ENCODE measurements around the gene MYBPHL. TPM values are rescaled to one million over a fixed set of nuclear protein-coding genes. Genes with fewer than 3 reads are reported as not detected.
A peak's percentile ranks its signal among the peaks of the same experiment; 100 is the strongest.

Gene MYBPHL
- total and polyA plus RNA-seq, 4 donors: 0.11 to 0.68 (median 0.22) TPM; not detected in 1

DNA sequence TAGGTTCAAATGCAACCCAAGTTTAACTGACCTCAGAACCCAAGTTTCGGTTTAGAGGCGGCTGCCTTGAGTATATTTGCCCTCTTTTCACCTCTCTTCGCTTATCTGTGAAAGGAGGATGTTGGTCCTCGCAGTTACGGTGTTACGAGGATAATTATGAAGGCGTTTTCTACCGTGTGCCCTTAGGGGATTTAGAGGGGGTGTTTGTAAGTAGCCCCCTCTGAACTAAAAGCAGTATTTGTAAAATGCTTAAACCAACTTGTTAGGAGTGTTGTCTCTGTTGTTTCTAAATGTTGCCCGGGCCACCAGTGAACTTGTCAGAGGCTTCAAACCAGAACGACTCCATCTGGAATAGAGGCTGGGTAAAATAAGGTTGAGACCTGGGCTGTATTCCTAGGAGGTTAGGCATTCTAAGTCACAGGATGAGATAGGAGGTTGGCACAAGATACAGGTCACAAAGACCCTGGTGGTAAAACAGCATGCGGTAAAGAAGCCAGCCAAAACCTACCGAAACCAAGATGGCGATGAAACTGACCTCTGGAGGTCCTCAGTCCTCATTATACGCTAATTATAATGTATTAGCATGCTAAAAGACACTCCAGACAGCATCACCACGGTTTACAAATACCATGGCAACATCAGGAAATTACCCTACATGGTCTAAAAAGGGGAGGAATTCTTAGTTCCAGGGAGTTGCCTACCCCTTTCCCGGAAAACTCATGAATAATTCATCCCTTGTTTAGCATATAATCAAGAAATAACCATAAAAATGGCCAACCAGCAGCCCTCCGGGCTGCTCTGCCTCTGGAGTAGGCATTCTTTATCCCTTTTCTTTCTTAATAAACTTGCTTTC lies 22.8 kb downstream of the MYBPHL start:
- peak in 2 of 6 donors; percentile 78 to 82 for DNase-seq (ENCODE audit: low read depth in 4 of 6, low spot score in 6 of 6)
- Histone ChIP-seq H3K36me3 (ENCODE audit: control insufficient read depth, insufficient read depth, low read length) (peaks cover 16% of the 10 kb centered on the region), H3K27ac (ENCODE audit: low read depth, low read length) (peak overlapping the region; percentile 96), H3K9me3 (ENCODE audit: control insufficient read depth, insufficient read depth, low read length) (no peaks in the 10 kb centered on the region), H3K27me3 (ENCODE audit: control insufficient read depth, insufficient read depth, low read length) (no peaks in the 10 kb centered on the region), H3K4me1 (ENCODE audit: control insufficient read depth, insufficient read depth, low read length) (peaks cover 42% of the 10 kb centered on the region), H3K4me3 (ENCODE audit: low read depth, low read length) (peak overlapping the region; percentile 59)
- WGBS (ENCODE audit: insufficient coverage): 23% methylated on average over 6 of the region's 17 CpGs

DNA sequence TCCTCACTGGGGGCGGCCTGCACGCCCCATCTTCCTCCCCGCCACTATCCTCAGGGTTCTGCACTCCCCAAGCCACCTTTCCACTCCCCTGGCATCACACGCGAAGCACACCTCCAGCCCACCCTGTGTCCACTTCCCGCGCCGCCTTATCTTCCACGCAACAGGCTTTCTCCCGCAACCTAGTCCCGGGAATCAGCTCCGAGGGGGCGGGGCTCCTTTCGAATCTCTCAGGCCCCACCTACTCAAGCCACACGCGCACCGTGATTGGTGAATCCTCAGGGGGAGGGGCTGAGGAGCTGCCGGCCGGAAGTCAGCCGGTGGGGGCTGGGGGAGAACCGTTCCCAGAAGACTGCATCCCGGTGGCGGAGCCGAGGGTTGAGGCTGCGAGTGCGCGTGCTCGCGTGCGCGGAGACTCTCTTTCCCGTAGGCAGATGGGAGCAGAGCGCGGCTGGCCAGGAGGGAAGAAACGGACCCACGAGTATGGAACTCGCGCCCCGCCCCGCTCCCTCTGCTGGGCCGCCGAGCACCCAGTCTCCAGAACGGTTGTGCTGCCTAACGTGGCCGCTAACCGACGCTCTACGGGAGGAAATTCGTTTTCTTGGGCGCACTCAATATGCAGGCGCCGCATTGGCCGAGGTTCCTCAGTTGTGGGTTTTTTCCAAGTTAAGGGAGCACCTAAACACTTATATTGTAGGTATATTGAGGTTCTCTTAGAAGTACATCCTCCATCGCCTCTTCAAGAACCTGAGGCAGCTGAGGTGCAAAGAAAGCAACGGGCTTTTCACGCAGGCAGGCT lies 23.7 kb downstream of the MYBPHL start, which contains the start of gene PSRC1:
Gene PSRC1, minus strand, starts transcription at position 194 of the 796 bp plus-strand sequence.
- no peaks in the 10 kb centered on the region for H3K9me3 ChIP-seq (ENCODE audit: control insufficient read depth, insufficient read depth, low read length)
- no peaks in the 10 kb centered on the region for H3K27me3 ChIP-seq (ENCODE audit: control insufficient read depth, insufficient read depth, low read length)
- peak within 1 kb of the TSS; percentile 59 for H3K4me3 ChIP-seq (ENCODE audit: low read depth, low read length)
- peaks cover 16% of the 10 kb centered on the region for H3K36me3 ChIP-seq (ENCODE audit: control insufficient read depth, insufficient read depth, low read length)
- H3K4me1 ChIP-seq (ENCODE audit: control insufficient read depth, insufficient read depth, low read length): peaks cover 42% of the 10 kb centered on the region
- DNase-seq (ENCODE audit: low read depth in 4 of 6, low spot score in 6 of 6): peak; percentile 86 to 99 (median 96)
- 1% methylated on average over 43 of the region's 56 CpGs for WGBS (ENCODE audit: insufficient coverage)
- H3K27ac ChIP-seq (ENCODE audit: low read depth, low read length): peak within 1 kb of the TSS; percentile 96

GRCh38 chr1:109282497-109282951 lies 24.3 kb downstream of the MYBPHL start:
- Histone ChIP-seq H3K4me3 (ENCODE audit: low read depth, low read length) (peak overlapping the region; percentile 59), H3K27me3 (ENCODE audit: control insufficient read depth, insufficient read depth, low read length) (no peaks in the 10 kb centered on the region), H3K9me3 (ENCODE audit: control insufficient read depth, insufficient read depth, low read length) (no peaks in the 10 kb centered on the region), H3K4me1 (ENCODE audit: control insufficient read depth, insufficient read depth, low read length) (peaks cover 47% of the 10 kb centered on the region), H3K27ac (ENCODE audit: low read depth, low read length) (peak overlapping the region; percentile 96), H3K36me3 (ENCODE audit: control insufficient read depth, insufficient read depth, low read length) (peaks cover 16% of the 10 kb centered on the region)
- WGBS (ENCODE audit: insufficient coverage): 3% methylated on average over 10 of the region's 10 CpGs
- DNase-seq (ENCODE audit: low read depth in 4 of 6, low spot score in 6 of 6): no peak

- peak overlapping the region; percentile 59 for H3K4me3 ChIP-seq (ENCODE audit: low read depth, low read length)
- H3K9me3 ChIP-seq (ENCODE audit: control insufficient read depth, insufficient read depth, low read length): no peaks in the 10 kb centered on the region
- H3K27me3 ChIP-seq (ENCODE audit: control insufficient read depth, insufficient read depth, low read length): no peaks in the 10 kb centered on the region
- WGBS (ENCODE audit: insufficient coverage): 32% methylated on average over 21 of the region's 28 CpGs
- H3K36me3 ChIP-seq (ENCODE audit: control insufficient read depth, insufficient read depth, low read length): peaks cover 16% of the 10 kb centered on the region
- peak overlapping the region; percentile 96 for H3K27ac ChIP-seq (ENCODE audit: low read depth, low read length)
- peaks cover 52% of the 10 kb centered on the region for H3K4me1 ChIP-seq (ENCODE audit: control insufficient read depth, insufficient read depth, low read length)
- peak in 1 of 6 donors; percentile 27 for DNase-seq (ENCODE audit: low read depth in 4 of 6, low spot score in 6 of 6)
Measured at GRCh38 chr1:109281680-109282496, 24.9 kb downstream of the MYBPHL start.

GRCh38 chr1:109280862-109281261 lies 25.9 kb downstream of the MYBPHL start:
- H3K27ac ChIP-seq (ENCODE audit: low read depth, low read length): no peak overlapping the region
- peaks cover 53% of the 10 kb centered on the region for H3K4me1 ChIP-seq (ENCODE audit: control insufficient read depth, insufficient read depth, low read length)
- no peaks in the 10 kb centered on the region for H3K9me3 ChIP-seq (ENCODE audit: control insufficient read depth, insufficient read depth, low read length)
- no peak for DNase-seq (ENCODE audit: low read depth in 4 of 6, low spot score in 6 of 6)
- WGBS (ENCODE audit: insufficient coverage): 89% methylated on average over 3 of the region's 12 CpGs
- H3K36me3 ChIP-seq (ENCODE audit: control insufficient read depth, insufficient read depth, low read length): peaks cover 17% of the 10 kb centered on the region
- no peaks in the 10 kb centered on the region for H3K27me3 ChIP-seq (ENCODE audit: control insufficient read depth, insufficient read depth, low read length)
- H3K4me3 ChIP-seq (ENCODE audit: low read depth, low read length): no peak overlapping the region

- H3K27ac ChIP-seq (ENCODE audit: low read depth, low read length): no peak overlapping the region
- H3K36me3 ChIP-seq (ENCODE audit: control insufficient read depth, insufficient read depth, low read length): peaks cover 26% of the 10 kb centered on the region
- no peaks in the 10 kb centered on the region for H3K27me3 ChIP-seq (ENCODE audit: control insufficient read depth, insufficient read depth, low read length)
- H3K9me3 ChIP-seq (ENCODE audit: control insufficient read depth, insufficient read depth, low read length): no peaks in the 10 kb centered on the region
- no peak for DNase-seq (ENCODE audit: low read depth in 4 of 6, low spot score in 6 of 6)
- WGBS (ENCODE audit: insufficient coverage): 92% methylated on average over 4 of the region's 5 CpGs
- no peak overlapping the region for H3K4me3 ChIP-seq (ENCODE audit: low read depth, low read length)
- peaks cover 60% of the 10 kb centered on the region for H3K4me1 ChIP-seq (ENCODE audit: control insufficient read depth, insufficient read depth, low read length)
Measured at GRCh38 chr1:109279615-109280278, 27.1 kb downstream of the MYBPHL start.

GRCh38 chr1:109277434-109278204 lies 29.2 kb downstream of the MYBPHL start:
- Histone ChIP-seq H3K36me3 (ENCODE audit: control insufficient read depth, insufficient read depth, low read length) (peaks cover 47% of the 10 kb centered on the region), H3K4me3 (ENCODE audit: low read depth, low read length) (no peak overlapping the region), H3K9me3 (ENCODE audit: control insufficient read depth, insufficient read depth, low read length) (no peaks in the 10 kb centered on the region), H3K4me1 (ENCODE audit: control insufficient read depth, insufficient read depth, low read length) (peaks cover 50% of the 10 kb centered on the region), H3K27ac (ENCODE audit: low read depth, low read length) (peak overlapping the region; percentile 54), H3K27me3 (ENCODE audit: control insufficient read depth, insufficient read depth, low read length) (no peaks in the 10 kb centered on the region)
- 50% methylated on average over 5 of the region's 7 CpGs for WGBS (ENCODE audit: insufficient coverage)
- peak in 2 of 6 donors; percentile 83 to 88 for DNase-seq (ENCODE audit: low read depth in 4 of 6, low spot score in 6 of 6)

DNA sequence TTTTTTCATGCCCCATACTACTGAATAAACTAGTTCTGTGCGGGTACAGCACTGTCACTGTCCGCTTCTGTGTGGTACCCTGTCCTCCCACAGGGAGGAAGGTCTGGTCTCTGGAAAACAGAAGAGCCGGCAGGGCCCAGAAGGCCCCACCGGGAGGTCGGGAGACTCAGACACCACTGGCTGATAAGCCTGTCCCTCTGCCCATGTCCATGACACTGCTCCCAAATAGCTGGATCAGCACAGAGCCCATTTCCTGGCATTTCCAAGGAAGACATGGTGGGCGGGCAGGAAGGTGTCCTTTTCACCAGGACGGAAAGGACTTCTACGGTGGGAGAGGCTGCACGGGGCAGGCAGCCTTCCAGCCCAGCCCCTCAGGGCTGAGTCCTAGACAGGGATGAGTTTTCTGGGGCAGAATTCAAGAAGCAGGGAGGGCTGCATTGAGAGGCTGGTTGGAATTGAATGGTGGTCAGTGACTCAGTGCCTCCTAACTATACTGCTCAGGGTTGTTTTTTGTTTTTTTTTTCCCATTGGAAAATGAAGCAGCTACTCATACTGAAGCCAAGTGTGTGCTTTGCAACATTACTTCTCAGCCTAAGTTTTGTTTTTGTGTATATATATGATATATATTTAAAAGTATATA lies 31.0 kb downstream of the MYBPHL start:
- peaks cover 35% of the 10 kb centered on the region for H3K4me1 ChIP-seq (ENCODE audit: control insufficient read depth, insufficient read depth, low read length)
- no peak overlapping the region for H3K4me3 ChIP-seq (ENCODE audit: low read depth, low read length)
- no peaks in the 10 kb centered on the region for H3K27me3 ChIP-seq (ENCODE audit: control insufficient read depth, insufficient read depth, low read length)
- no peak overlapping the region for H3K27ac ChIP-seq (ENCODE audit: low read depth, low read length)
- no peak for DNase-seq (ENCODE audit: low read depth in 4 of 6, low spot score in 6 of 6)
- no peaks in the 10 kb centered on the region for H3K9me3 ChIP-seq (ENCODE audit: control insufficient read depth, insufficient read depth, low read length)
- 45% methylated on average over 8 of the region's 9 CpGs for WGBS (ENCODE audit: insufficient coverage)
- peaks cover 62% of the 10 kb centered on the region for H3K36me3 ChIP-seq (ENCODE audit: control insufficient read depth, insufficient read depth, low read length)

All from spinal cord (tissue), 10 donors.